Liver (tissue), 9 donors: ENCODE measurements around the gene F12. TPM values are rescaled to one million over a fixed set of nuclear protein-coding genes. Genes with fewer than 3 reads are reported as not detected.

Experiments used
- DNase-seq: peaks from one replicate; pipeline ENCODE4 v3.0.0-alpha.2; 2017; ENCODE audit warnings: low spot score
- H3K27ac ChIP-seq, 2 donors: one replicate each; pipeline ENCODE4 v1.7.0; 2013; ENCODE audit warnings: inconsistent platforms in 2 of 2, low read length in 2 of 2, control low read depth in 1 of 2, low read depth in 1 of 2, mild to moderate bottlenecking in 1 of 2
- H3K27me3 ChIP-seq, 4 donors: one replicate each; pipeline versions ENCODE4 v1.6.1 to v1.7.0; 2013; ENCODE audit warnings: low read length in 3 of 4, inconsistent platforms in 1 of 4, mild to moderate bottlenecking in 1 of 4, moderate library complexity in 1 of 4; ENCODE audit not compliant: control insufficient read depth in 4 of 4, insufficient read depth in 4 of 4
- H3K36me3 ChIP-seq, 4 donors: one replicate each; pipeline versions ENCODE4 v1.6.1 to v1.7.0; 2013; ENCODE audit warnings: low read length in 3 of 4, mild to moderate bottlenecking in 3 of 4, low read depth in 1 of 4, moderate library complexity in 1 of 4; ENCODE audit not compliant: control insufficient read depth in 4 of 4, insufficient read depth in 3 of 4
- H3K4me1 ChIP-seq, 4 donors: one replicate each; pipeline versions ENCODE4 v1.6.1 to v1.7.0; 2013; ENCODE audit warnings: low read length in 3 of 4, mild to moderate bottlenecking in 3 of 4, moderate library complexity in 1 of 4; ENCODE audit not compliant: control insufficient read depth in 4 of 4, insufficient read depth in 4 of 4
- H3K4me3 ChIP-seq, 3 donors: one replicate each; pipeline versions ENCODE4 v1.6.1 to v1.7.0; 2013; ENCODE audit warnings: low read length in 3 of 3, control low read depth in 1 of 3, low read depth in 1 of 3, mild to moderate bottlenecking in 1 of 3
- H3K9ac ChIP-seq, 2 donors: one replicate each; pipeline ENCODE4 v1.7.0; 2013; ENCODE audit warnings: low read length in 2 of 2, mild to moderate bottlenecking in 2 of 2, moderate library complexity in 2 of 2, control low read depth in 1 of 2, low read depth in 1 of 2
- H3K9me3 ChIP-seq, 4 donors: one replicate each; pipeline versions ENCODE4 v1.6.1 to v1.7.0; 2013; ENCODE audit warnings: low read length in 3 of 4; ENCODE audit not compliant: control insufficient read depth in 4 of 4
- ATF3 ChIP-seq: IDR thresholded peaks from 2 replicates; pipeline ENCODE4 v1.6.1; 2016; ENCODE audit warnings: antibody characterized with exemption
- CTCF ChIP-seq: fragments of 150-350 bp; IDR thresholded peaks from 2 replicates; pipeline ENCODE4 v1.5.1; 2017; ENCODE audit warnings: improper control_type of control experiment, low read depth, low read length; ENCODE audit not compliant: missing input control
- EGR1 ChIP-seq, 2 donors: IDR thresholded peaks; 2 replicates each; pipeline ENCODE4 v1.6.1; 2016 to 2018; ENCODE audit warnings: antibody characterized with exemption in 2 of 2, low read depth in 2 of 2
- FOXA1 ChIP-seq: IDR thresholded peaks from 2 replicates; pipeline ENCODE4 v1.6.1; 2016; ENCODE audit warnings: antibody characterized with exemption
- FOXA2 ChIP-seq: IDR thresholded peaks from 2 replicates; pipeline ENCODE4 v1.6.1; 2016; ENCODE audit warnings: antibody characterized with exemption
- GABPA ChIP-seq, 2 donors: IDR thresholded peaks in 1 of 2; conservative IDR thresholded peaks in 1 of 2; 2 replicates each; pipeline ENCODE4 v1.6.1; 2016; ENCODE audit warnings: antibody characterized with exemption in 2 of 2, mild to moderate bottlenecking in 1 of 2, moderate library complexity in 1 of 2
- HNF4A ChIP-seq, 2 donors: conservative IDR thresholded peaks; 2 replicates each; pipeline ENCODE4 v1.6.1; 2016; ENCODE audit warnings: antibody characterized with exemption in 2 of 2, mild to moderate bottlenecking in 2 of 2
- HNF4G ChIP-seq: IDR thresholded peaks from 2 replicates; pipeline ENCODE4 v1.6.1; 2016; ENCODE audit warnings: antibody characterized with exemption
- JUND ChIP-seq, 2 donors: IDR thresholded peaks; 2 replicates each; pipeline ENCODE4 v1.6.1; 2016; ENCODE audit warnings: antibody characterized with exemption in 2 of 2
- MAX ChIP-seq: IDR thresholded peaks from 2 replicates; pipeline ENCODE4 v1.6.1; 2016; ENCODE audit warnings: antibody characterized with exemption
- NR2F2 ChIP-seq: IDR thresholded peaks from 2 replicates; pipeline ENCODE4 v1.6.1; 2016; ENCODE audit warnings: antibody characterized with exemption
- RAD21 ChIP-seq, 2 donors: IDR thresholded peaks; 2 replicates each; pipeline ENCODE4 v1.6.1; 2016; ENCODE audit warnings: antibody characterized with exemption in 2 of 2, mild to moderate bottlenecking in 2 of 2
- REST ChIP-seq: IDR thresholded peaks from 2 replicates; pipeline ENCODE4 v1.6.1; 2016; ENCODE audit warnings: antibody characterized with exemption, mild to moderate bottlenecking
- RXRA ChIP-seq, 2 donors: IDR thresholded peaks; 2 replicates each; pipeline ENCODE4 v1.6.1; 2017 to 2018; ENCODE audit warnings: antibody characterized with exemption in 2 of 2, mild to moderate bottlenecking in 1 of 2
- SP1 ChIP-seq: IDR thresholded peaks from 2 replicates; pipeline ENCODE4 v1.6.1; 2018; ENCODE audit warnings: antibody characterized with exemption, mild to moderate bottlenecking
- TAF1 ChIP-seq: conservative IDR thresholded peaks from 2 replicates; pipeline ENCODE4 v1.6.1; 2016; ENCODE audit warnings: antibody characterized with exemption, mild to moderate bottlenecking
- YY1 ChIP-seq: IDR thresholded peaks from 2 replicates; pipeline ENCODE4 v1.6.1; 2016; ENCODE audit warnings: antibody characterized with exemption, mild to moderate bottlenecking
- ZBTB33 ChIP-seq: IDR thresholded peaks from 2 replicates; pipeline ENCODE4 v1.6.1; 2016; ENCODE audit warnings: antibody characterized with exemption
- WGBS: extraction: QIAGEN DNeasy Blood & Tissue Kit; methylation state at CpG from one replicate; pipeline ENCODE4 v1.1.7; 2013; 5-methylcytosine and 5-hydroxymethylcytosine counted together
- polyA plus RNA-seq, 2 donors: library from polyadenylated mRNA; stranded (reverse) in 1 of 2; unstranded in 1 of 2; fragments of 200-250 nt in 1 of 2; fragments of >200 nt in 1 of 2; fragmentation: Nextera tagmentation in 1 of 2; extraction: Ambion mirVana in 1 of 2; gene quantifications; one replicate each; pipeline versions ENCODE4 v1.2.1 to v1.2.3, GENCODE V29; 2013 to 2015
- total RNA-seq, 2 donors: library from RNA; depleted of rRNA; stranded (reverse); fragments of >200 nt; gene quantifications; one replicate each; pipeline ENCODE4 v1.2.3, GENCODE V29; 2014
- donor health status: healthy.
- donor health status: healthy.
- donor health status: healthy.
- donor health status: healthy.
- donor health status: healthy.

The F12 gene
- total and polyA plus RNA-seq, 4 donors, result 27.7 to 328 (median 275) TPM

- DNase-seq, result peak; percentile 99
- peak overlapping the region; percentile 50 to 60 (median 58) for H3K4me3 ChIP-seq
- no peaks in the 10 kb centered on the region for H3K36me3 ChIP-seq
- 1% methylated on average over 52 of the region's 52 CpGs for WGBS
- peak overlapping the region; percentile 58 to 67 for H3K9ac ChIP-seq
- peaks cover 3 to 24% (median 17%) of the 10 kb centered on the region in 4 donors for H3K4me1 ChIP-seq
- H3K27ac ChIP-seq, result peak overlapping the region; percentile 92 to 95
- H3K9me3 ChIP-seq, result no peaks in the 10 kb centered on the region
- TF ChIP-seq RXRA (IDR thresholded peaks at IDR 0.05) (peak; percentile 14 to 52), HNF4G (peak; percentile 25), GABPA (IDR thresholded peaks at IDR 0.05 in 1 of 2, conservative IDR thresholded peaks at IDR 0.05 in 1 of 2) (peak; percentile 61 to 80), FOXA1 (no peak), TAF1 (peak; percentile 28), HNF4A (conservative IDR thresholded peaks at IDR 0.05) (peak in 1 of 2 donors; percentile 38), RAD21 (IDR thresholded peaks at IDR 0.05) (peak in 1 of 2 donors; percentile 19), NR2F2 (peak; percentile 82), SP1 (peak; percentile 97), CTCF (no peak), REST (peak; percentile 42), FOXA2 (no peak), EGR1 (IDR thresholded peaks at IDR 0.05; ENCODE audit: low read depth in 2 of 2) (peak; percentile 90 to 95), ATF3 (peak; percentile 37), YY1 (peak; percentile 86), JUND (IDR thresholded peaks at IDR 0.05) (peak; percentile 83 to 85), MAX (no peak), ZBTB33 (no peak)
- H3K27me3 ChIP-seq, result no peaks in the 10 kb centered on the region
Measured at GRCh38 chr5:177425801-177426565, 16.6 kb upstream of the F12 start.
